K562 (cell line): ENCODE measurements around the gene HRC. TPM values are rescaled to one million over a fixed set of nuclear protein-coding genes. Genes with fewer than 3 reads are reported as not detected.

Experiments used
- BCOR ChIP-seq: fragments of 450-650 bp; IDR thresholded peaks from 2 replicates; pipeline ENCODE4 v1.6.1; 2016
- E2F3 ChIP-seq: fragments of 250-450 bp; sonication (Bioruptor Pico); IDR thresholded peaks from 2 replicates; pipeline ENCODE4 v1.4.0; 2020; ENCODE audit warnings: mild to moderate bottlenecking
- EGR1 ChIP-seq: fragments of 450-650 bp; conservative IDR thresholded peaks from 2 replicates; pipeline ENCODE4 v1.6.1; 2017; ENCODE audit warnings: mild to moderate bottlenecking
- HNRNPLL ChIP-seq: fragments of 200-400 bp; formaldehyde crosslinking; IDR thresholded peaks from 2 replicates; pipeline ENCODE4 v1.6.1; 2017; ENCODE audit warnings: low read length, low read depth, mild to moderate bottlenecking; ENCODE audit not compliant: poor library complexity, severe bottlenecking
- KLF16 ChIP-seq: IDR thresholded peaks from 2 replicates; pipeline ENCODE4 v1.6.1; 2016; ENCODE audit warnings: antibody characterized with exemption
- MEF2D ChIP-seq: conservative IDR thresholded peaks from 2 replicates; pipeline ENCODE4 v1.6.1; 2016; ENCODE audit warnings: low read depth, missing genetic modification characterization, missing compliant biosample characterization
- MXI1 ChIP-seq: IDR thresholded peaks from 2 replicates; pipeline ENCODE4 v1.6.1; 2011; ENCODE audit warnings: low read depth, mild to moderate bottlenecking, improper control_type of control experiment, low read length
- PHF8 ChIP-seq: fragments of 200-600 bp; sonication (generic); IDR thresholded peaks from 2 replicates; pipeline ENCODE4 v1.6.1; 2012; ENCODE audit warnings: mixed run types, mild to moderate bottlenecking, inconsistent platforms, low read length, moderate library complexity, borderline replicate concordance
- SMAD3 ChIP-seq: fragments of 450-650 bp; formaldehyde crosslinking; conservative IDR thresholded peaks from 2 replicates; pipeline ENCODE4 v1.4.0; 2020; ENCODE audit warnings: mild to moderate bottlenecking
- SMAD4 ChIP-seq: fragments of 250-450 bp; sonication (Bioruptor Pico); conservative IDR thresholded peaks from 2 replicates; pipeline ENCODE4 v1.8.0; 2021; ENCODE audit warnings: inconsistent platforms, mild to moderate bottlenecking, moderate library complexity
- STAG1 ChIP-seq: sonication (generic); formaldehyde crosslinking; IDR thresholded peaks from 2 replicates; pipeline ENCODE4 v1.5.0; 2020; ENCODE audit warnings: missing genetic modification reagents, borderline replicate concordance
- TBP ChIP-seq: optimal IDR thresholded peaks from 2 replicates; pipeline ENCODE3; 2011; ENCODE audit warnings: low read depth, low read length, improper control_type of control experiment
- TFAP4 ChIP-seq: sonication (generic); formaldehyde crosslinking; IDR thresholded peaks from 2 replicates; pipeline ENCODE4 v1.8.0; 2022; ENCODE audit warnings: missing genetic modification reagents, mild to moderate bottlenecking, moderate library complexity, borderline replicate concordance
- TRIM24 ChIP-seq, 2 experiments: fragments of 450-650 bp; IDR thresholded peaks; 2 replicates each; pipeline ENCODE4 v1.6.1; 2016
- ZBTB7A ChIP-seq: IDR thresholded peaks from 2 replicates; pipeline ENCODE4 v1.6.1; 2011; ENCODE audit warnings: low read depth, mild to moderate bottlenecking, low read length, moderate library complexity, borderline replicate concordance; ENCODE audit not compliant: control insufficient read depth
- ZNF12 ChIP-seq: sonication (generic); formaldehyde crosslinking; IDR thresholded peaks from 2 replicates; pipeline ENCODE4 v1.4.0; 2020; ENCODE audit warnings: mild to moderate bottlenecking, missing genetic modification reagents
- ZNF764 ChIP-seq: fragments of 250-450 bp; sonication (Bioruptor Pico); IDR thresholded peaks from 2 replicates; pipeline ENCODE4 v1.4.0; 2020; ENCODE audit warnings: low read depth, mild to moderate bottlenecking, moderate library complexity
- polyA plus RNA-seq, 8 experiments: library from polyadenylated mRNA; depleted of rRNA in 4 of 8; stranded (reverse) in 5 of 8; unstranded in 3 of 8; fragments of >200 nt; fragmentation: Nextera tagmentation in 2 of 8; fragmentation: Illumina TruSeq in 1 of 8; extraction: Ambion mirVana in 2 of 8; extraction: Trizol in 1 of 8; gene quantifications; 2 replicates each; pipeline versions ENCODE4 v1.2.1 to v1.2.3, GENCODE V29; 2011 to 2014; ENCODE audit warnings: inconsistent platforms in 1 of 8, missing spikeins in 1 of 8
- total RNA-seq, 7 experiments: library from RNA; depleted of rRNA in 6 of 7; stranded (reverse); fragments of >200 nt in 6 of 7; fragmentation: Illumina TruSeq in 2 of 7; extraction: Trizol in 2 of 7; gene quantifications; 2 replicates each; pipeline versions ENCODE4 v1.2.1 to v1.2.3, GENCODE V29; 2011 to 2021; ENCODE audit warnings: low replicate concordance in 1 of 7

HRC gene
- total and polyA plus RNA-seq, 9 of the 15 experiments (the other 6 are each of a cell fraction or from before 2014, with no cell fraction given) = 0.66 to 18.7 (median 13.1) TPM

- TF ChIP-seq ZNF764 (CRISPR knock-in tag) (no peak), PHF8 (peak; percentile 93; the same call in 1 of the 2 replicates), SMAD4 (CRISPR knock-in tag) (peak; percentile 70; the same call in 1 of the 2 replicates), MXI1 (0 out of 2 replicates have a peak, but pooled peaks have one; percentile 17), KLF16 (peak; percentile 97), ZNF12 (peak; percentile 74; the same call in 1 of the 2 replicates), ZBTB7A (peak; percentile 88; the same call in 1 of the 2 replicates), E2F3 (0 out of 2 replicates have a peak, but pooled peaks have one; percentile 44), HNRNPLL (peak; percentile 52), TFAP4 (CRISPR knock-in tag) (peak; percentile 68; the same call in 1 of the 2 replicates), BCOR (peak; percentile 51; the same call in 1 of the 2 replicates), TRIM24 (IDR thresholded peaks at IDR 0.05) (peak in 1 of 2 experiments; percentile 49; a peak in 2 of 4 replicates), STAG1 (CRISPR knock-in tag) (peak; percentile 20; the same call in 1 of the 2 replicates), MEF2D (no peak), SMAD3 (no peak), EGR1 (no peak), TBP (peak; percentile 85)
Measured at GRCh38 chr19:49157445-49158224, 2.4 kb upstream of the HRC start, which contains the start of gene TRPM4 (continued).
